ENCODE measurements around the gene UNC93B1.

The UNC93B1 gene

DNA sequence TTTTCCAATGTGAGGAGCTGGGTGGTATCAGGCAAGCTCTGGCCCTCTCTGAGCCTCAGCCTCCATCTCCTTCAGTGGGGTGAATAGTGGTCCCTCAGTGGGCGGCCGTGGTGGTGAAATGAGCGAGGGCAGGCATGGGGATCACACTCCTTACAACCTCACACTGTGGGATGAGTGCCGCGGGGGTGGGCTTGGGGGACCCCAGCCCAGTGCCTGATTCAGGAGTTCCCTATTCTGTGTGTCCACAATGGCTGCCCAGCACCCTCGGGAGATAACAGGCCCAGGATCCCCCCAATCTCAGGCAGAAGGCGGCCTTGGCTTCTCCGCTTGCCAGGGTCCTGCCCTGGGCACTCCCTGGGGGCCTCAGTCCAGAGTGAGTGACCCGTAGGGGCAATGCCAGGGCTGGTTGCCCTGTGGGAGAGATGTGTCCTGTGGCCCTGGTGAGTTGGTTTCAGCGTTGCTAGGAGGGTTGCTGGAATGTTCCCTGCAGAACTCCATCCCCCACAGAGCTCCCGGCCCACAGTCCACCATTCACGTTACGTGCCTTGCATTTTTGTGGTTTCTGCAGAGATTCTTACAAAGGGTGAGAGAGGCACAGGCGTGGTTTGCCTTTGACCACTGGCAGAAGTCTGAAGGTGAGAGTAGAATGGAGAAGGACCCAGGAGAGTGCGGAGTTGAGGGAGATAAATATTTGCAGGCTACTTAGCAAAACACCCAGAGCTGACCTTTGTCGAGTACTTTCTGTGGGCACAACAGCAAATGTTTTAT, 9.1 kb upstream of the UNC93B1 start:
- no peak overlapping the region for H3K9ac ChIP-seq (ENCODE audit: low read depth, low read length, poor library complexity)
- no CpG with 5 or more reads among the region's 16 CpGs for WGBS, 2 donors (ENCODE audit: extremely low coverage in 2 of 2, insufficient read length in 2 of 2, insufficient replicate concordance in 1 of 2)
- H3K4me1 ChIP-seq (ENCODE audit: control insufficient read depth in 2 of 2, insufficient read depth in 1 of 2, low read depth in 1 of 2, low read length in 2 of 2), result peaks cover 13 to 67% of the 10 kb centered on the region in 2 donors
- H3K18ac ChIP-seq (ENCODE audit: low read length), result no peak overlapping the region
- H3K4me2 ChIP-seq (ENCODE audit: insufficient read depth, low read length, poor library complexity, severe bottlenecking), result no peak overlapping the region
- H2BK5ac ChIP-seq (ENCODE audit: low read length), result no peak overlapping the region
- H2BK12ac ChIP-seq (ENCODE audit: low read length), result no peak overlapping the region
- H3K79me1 ChIP-seq (ENCODE audit: low read depth, low read length), result no peaks in the 10 kb centered on the region
- peak overlapping the region; percentile 68 for H2BK15ac ChIP-seq (ENCODE audit: low read length)
- no peaks in the 10 kb centered on the region for H3K36me3 ChIP-seq (replicated peaks in 1 of 2; ENCODE audit: control insufficient read depth in 2 of 2, insufficient read depth in 2 of 2, low read length in 2 of 2)
- H3K27me3 ChIP-seq (ENCODE audit: control insufficient read depth in 3 of 3, insufficient read depth in 3 of 3, low read depth in 1 of 3, low read length in 3 of 3), result no peaks in the 10 kb centered on the region
- no peak overlapping the region for H3K4ac ChIP-seq (ENCODE audit: low read length)
- no peak overlapping the region for H3K27ac ChIP-seq (replicated peaks; ENCODE audit: low read length)
- no peaks in the 10 kb centered on the region for H3K9me3 ChIP-seq (replicated peaks in 1 of 2; ENCODE audit: control insufficient read depth in 2 of 2, insufficient read depth in 1 of 2, low read depth in 1 of 2, low read length in 2 of 2)
- no peak overlapping the region for H3K14ac ChIP-seq (ENCODE audit: low read length)
- peak overlapping the region; percentile 26 for H2BK120ac ChIP-seq (ENCODE audit: low read depth, low read length)
- peak overlapping the region; percentile 82 for H2AK5ac ChIP-seq (ENCODE audit: low read depth, low read length)
- no peak overlapping the region for H3K23ac ChIP-seq (ENCODE audit: low read depth, low read length, poor library complexity)
- no peak overlapping the region for H4K91ac ChIP-seq (ENCODE audit: low read depth, low read length, poor library complexity)
- peak overlapping the region; percentile 31 for H2AFZ ChIP-seq (ENCODE audit: low read length)
- DNase-seq (ENCODE audit: low spot score), result no peak
- H4K8ac ChIP-seq (ENCODE audit: low read depth, low read length), result no peak overlapping the region
- H3K4me3 ChIP-seq (ENCODE audit: low read length in 2 of 2), result peak overlapping the region in 1 of 2 donors; percentile 11

DNA sequence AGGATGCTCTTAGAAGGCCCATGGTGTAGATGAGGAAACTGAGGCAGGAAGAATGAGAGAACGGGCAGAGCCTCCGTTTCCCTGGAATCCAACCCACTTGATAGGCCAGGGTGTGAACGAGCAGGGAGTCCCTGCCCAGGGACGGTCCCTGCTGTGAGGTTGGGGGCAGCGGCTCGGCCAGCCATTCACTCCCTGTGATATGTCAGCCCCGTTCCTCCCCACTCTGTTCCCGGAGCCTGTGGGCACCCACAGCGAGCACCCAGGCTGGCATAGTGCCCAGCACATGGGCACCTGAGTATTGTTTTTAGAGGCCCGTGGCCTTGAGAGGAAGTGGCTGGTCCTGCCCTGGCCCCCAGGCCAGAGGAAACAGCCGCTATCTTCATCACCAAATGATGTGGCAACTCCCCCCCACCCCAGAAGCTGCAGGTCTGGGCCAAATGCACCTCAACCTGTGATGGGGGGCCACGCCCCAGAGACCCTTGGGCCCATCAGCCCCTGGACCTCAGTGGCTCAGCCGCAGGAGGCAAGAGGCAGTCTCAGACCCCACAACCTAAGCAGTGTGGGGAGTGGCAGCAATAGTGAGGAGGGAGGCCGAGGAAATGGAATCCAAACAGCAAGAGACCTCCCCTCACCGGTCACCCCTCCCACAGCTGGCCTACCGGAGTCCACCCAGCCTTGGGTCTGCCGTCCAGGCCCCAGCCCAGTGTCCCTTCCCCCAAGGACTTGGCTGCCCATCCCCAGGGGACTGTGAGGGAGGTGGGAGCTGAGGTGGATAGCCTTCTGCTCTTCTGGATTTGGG, 8.3 kb upstream of the UNC93B1 start:
- no peaks in the 10 kb centered on the region for H3K79me1 ChIP-seq (ENCODE audit: low read depth, low read length)
- no peak overlapping the region for H3K27ac ChIP-seq (replicated peaks; ENCODE audit: low read length)
- peak overlapping the region; percentile 46 for H2BK12ac ChIP-seq (ENCODE audit: low read length)
- peaks cover 9 to 60% of the 10 kb centered on the region in 2 donors for H3K4me1 ChIP-seq (ENCODE audit: control insufficient read depth in 2 of 2, insufficient read depth in 1 of 2, low read depth in 1 of 2, low read length in 2 of 2)
- peak overlapping the region; percentile 13 for H3K18ac ChIP-seq (ENCODE audit: low read length)
- no peak overlapping the region for H3K14ac ChIP-seq (ENCODE audit: low read length)
- no peak overlapping the region for H3K23ac ChIP-seq (ENCODE audit: low read depth, low read length, poor library complexity)
- no peak overlapping the region for H4K8ac ChIP-seq (ENCODE audit: low read depth, low read length)
- H2BK120ac ChIP-seq (ENCODE audit: low read depth, low read length), result peak overlapping the region; percentile 81
- no peak overlapping the region for H2AFZ ChIP-seq (ENCODE audit: low read length)
- no peaks in the 10 kb centered on the region for H3K36me3 ChIP-seq (replicated peaks in 1 of 2; ENCODE audit: control insufficient read depth in 2 of 2, insufficient read depth in 2 of 2, low read length in 2 of 2)
- no peaks in the 10 kb centered on the region for H3K27me3 ChIP-seq (ENCODE audit: control insufficient read depth in 3 of 3, insufficient read depth in 3 of 3, low read depth in 1 of 3, low read length in 3 of 3)
- H2AK5ac ChIP-seq (ENCODE audit: low read depth, low read length), result peak overlapping the region; percentile 82
- no peak overlapping the region for H3K4ac ChIP-seq (ENCODE audit: low read length)
- DNase-seq (ENCODE audit: low spot score), result no peak
- H3K9me3 ChIP-seq (replicated peaks in 1 of 2; ENCODE audit: control insufficient read depth in 2 of 2, insufficient read depth in 1 of 2, low read depth in 1 of 2, low read length in 2 of 2), result no peaks in the 10 kb centered on the region
- WGBS, 2 donors (ENCODE audit: extremely low coverage in 2 of 2, insufficient read length in 2 of 2, insufficient replicate concordance in 1 of 2), result no CpG with 5 or more reads among the region's 17 CpGs
- H2BK5ac ChIP-seq (ENCODE audit: low read length), result peak overlapping the region; percentile 43
- no peak overlapping the region for H3K4me2 ChIP-seq (ENCODE audit: insufficient read depth, low read length, poor library complexity, severe bottlenecking)
- no peak overlapping the region for H3K9ac ChIP-seq (ENCODE audit: low read depth, low read length, poor library complexity)
- H3K4me3 ChIP-seq (ENCODE audit: low read length in 2 of 2), result peak overlapping the region in 1 of 2 donors; percentile 11
- H2BK15ac ChIP-seq (ENCODE audit: low read length), result peak overlapping the region; percentile 76
- no peak overlapping the region for H4K91ac ChIP-seq (ENCODE audit: low read depth, low read length, poor library complexity)

DNA sequence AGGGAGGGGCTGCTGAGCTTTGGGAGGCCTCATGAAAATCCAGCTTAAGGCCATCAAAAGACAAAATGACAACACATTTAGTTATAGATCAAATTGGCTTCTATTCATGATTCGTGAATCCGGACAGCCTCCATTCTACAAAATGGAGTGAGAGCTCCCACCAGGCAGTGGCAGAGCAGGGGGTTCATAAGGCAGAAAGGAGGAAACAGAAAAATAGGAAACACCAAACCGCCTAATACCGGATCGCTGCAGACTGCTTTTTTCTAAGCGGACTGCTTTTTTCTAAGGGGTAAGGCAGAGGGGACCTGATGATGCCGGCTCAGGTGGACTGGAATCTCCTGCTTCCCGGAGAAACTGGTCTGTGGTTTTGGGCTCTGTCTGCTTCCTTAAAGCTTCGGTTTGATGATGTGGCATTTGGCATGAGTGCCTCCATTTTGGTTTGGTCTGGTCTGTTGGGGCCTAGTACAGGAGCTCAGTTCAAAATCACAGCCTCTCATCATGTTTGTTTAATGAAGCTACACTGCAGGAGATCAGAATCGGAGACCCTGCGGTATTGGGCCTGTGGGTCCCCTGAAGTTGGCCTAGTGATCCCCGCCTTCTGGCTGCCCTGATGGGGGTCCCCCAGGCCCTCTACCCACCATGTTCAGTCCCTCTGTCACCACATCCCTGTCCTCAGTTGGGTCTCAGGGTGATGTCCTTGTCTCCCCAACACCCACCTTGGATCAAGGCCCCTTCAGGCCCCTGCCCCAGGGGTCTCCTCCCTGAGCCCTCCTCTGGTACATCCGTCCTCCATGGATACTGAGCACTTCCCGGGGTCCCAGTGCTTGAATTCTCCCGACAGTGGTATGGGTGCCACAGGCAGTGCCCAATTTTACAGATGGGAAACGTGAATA, 7.4 kb upstream of the UNC93B1 start:
- Histone ChIP-seq H3K14ac (ENCODE audit: low read length) (no peak overlapping the region), H3K9ac (ENCODE audit: low read depth, low read length, poor library complexity) (no peak overlapping the region), H2BK15ac (ENCODE audit: low read length) (peak overlapping the region; percentile 10), H3K23ac (ENCODE audit: low read depth, low read length, poor library complexity) (no peak overlapping the region), H2BK120ac (ENCODE audit: low read depth, low read length) (peak overlapping the region; percentile 81), H3K4me3 (ENCODE audit: low read length in 2 of 2) (no peak overlapping the region), H3K27ac (replicated peaks; ENCODE audit: low read length) (no peak overlapping the region), H3K4me2 (ENCODE audit: insufficient read depth, low read length, poor library complexity, severe bottlenecking) (no peak overlapping the region), H3K9me3 (replicated peaks in 1 of 2; ENCODE audit: control insufficient read depth in 2 of 2, insufficient read depth in 1 of 2, low read depth in 1 of 2, low read length in 2 of 2) (no peaks in the 10 kb centered on the region), H2AFZ (ENCODE audit: low read length) (peak overlapping the region; percentile 92), H4K91ac (ENCODE audit: low read depth, low read length, poor library complexity) (no peak overlapping the region), H3K4ac (ENCODE audit: low read length) (no peak overlapping the region), H3K36me3 (replicated peaks in 1 of 2; ENCODE audit: control insufficient read depth in 2 of 2, insufficient read depth in 2 of 2, low read length in 2 of 2) (no peaks in the 10 kb centered on the region), H3K18ac (ENCODE audit: low read length) (peak overlapping the region; percentile 57), H2BK12ac (ENCODE audit: low read length) (no peak overlapping the region), H4K8ac (ENCODE audit: low read depth, low read length) (no peak overlapping the region), H2BK5ac (ENCODE audit: low read length) (peak overlapping the region; percentile 43), H3K4me1 (ENCODE audit: control insufficient read depth in 2 of 2, insufficient read depth in 1 of 2, low read depth in 1 of 2, low read length in 2 of 2) (peaks cover 8 to 50% of the 10 kb centered on the region in 2 donors), H2AK5ac (ENCODE audit: low read depth, low read length) (peak overlapping the region; percentile 76), H3K27me3 (ENCODE audit: control insufficient read depth in 3 of 3, insufficient read depth in 3 of 3, low read depth in 1 of 3, low read length in 3 of 3) (no peaks in the 10 kb centered on the region), H3K79me1 (ENCODE audit: low read depth, low read length) (no peaks in the 10 kb centered on the region)
- no peak for DNase-seq (ENCODE audit: low spot score)
- no CpG with 5 or more reads among the region's 16 CpGs for WGBS, 2 donors (ENCODE audit: extremely low coverage in 2 of 2, insufficient read length in 2 of 2, insufficient replicate concordance in 1 of 2)
